ENCODE measurements around the gene NRIP1.

Gene NRIP1

DNA sequence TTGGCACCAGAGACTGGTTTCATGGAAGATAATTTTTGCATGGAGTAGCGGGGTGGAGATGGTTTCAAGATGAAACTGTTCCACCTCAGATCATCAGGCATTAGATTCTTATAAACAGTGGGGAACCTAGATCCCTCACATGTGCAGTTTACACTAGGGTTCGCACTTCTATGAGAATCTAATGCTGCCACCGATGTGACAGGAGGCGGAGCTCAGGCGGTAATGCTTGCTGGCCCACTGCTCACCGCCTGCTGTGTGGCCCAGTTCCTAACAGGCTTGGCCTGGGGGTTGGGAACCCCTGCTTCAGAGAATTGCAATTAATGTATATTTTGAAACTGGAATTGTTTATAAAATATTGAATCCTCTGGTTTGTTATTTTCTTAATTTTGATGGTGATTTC, 92.1 kb downstream of the NRIP1 start:
- H3K4me1 ChIP-seq (ENCODE audit: low read length) = no peaks in the 10 kb centered on the region
- TF ChIP-seq, protein P1, sequence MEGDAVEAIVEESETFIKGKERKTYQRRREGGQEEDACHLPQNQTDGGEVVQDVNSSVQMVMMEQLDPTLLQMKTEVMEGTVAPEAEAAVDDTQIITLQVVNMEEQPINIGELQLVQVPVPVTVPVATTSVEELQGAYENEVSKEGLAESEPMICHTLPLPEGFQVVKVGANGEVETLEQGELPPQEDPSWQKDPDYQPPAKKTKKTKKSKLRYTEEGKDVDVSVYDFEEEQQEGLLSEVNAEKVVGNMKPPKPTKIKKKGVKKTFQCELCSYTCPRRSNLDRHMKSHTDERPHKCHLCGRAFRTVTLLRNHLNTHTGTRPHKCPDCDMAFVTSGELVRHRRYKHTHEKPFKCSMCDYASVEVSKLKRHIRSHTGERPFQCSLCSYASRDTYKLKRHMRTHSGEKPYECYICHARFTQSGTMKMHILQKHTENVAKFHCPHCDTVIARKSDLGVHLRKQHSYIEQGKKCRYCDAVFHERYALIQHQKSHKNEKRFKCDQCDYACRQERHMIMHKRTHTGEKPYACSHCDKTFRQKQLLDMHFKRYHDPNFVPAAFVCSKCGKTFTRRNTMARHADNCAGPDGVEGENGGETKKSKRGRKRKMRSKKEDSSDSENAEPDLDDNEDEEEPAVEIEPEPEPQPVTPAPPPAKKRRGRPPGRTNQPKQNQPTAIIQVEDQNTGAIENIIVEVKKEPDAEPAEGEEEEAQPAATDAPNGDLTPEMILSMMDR (IDR thresholded peaks at IDR 0.05; ENCODE audit: low read depth, low read length) = no peak
- no peak for TF ChIP-seq EZH2phosphoT487 (IDR thresholded peaks at IDR 0.05; ENCODE audit: low read depth)
- no peak overlapping the region for H3K27ac ChIP-seq (ENCODE audit: low read length)
- H2AFZ ChIP-seq (ENCODE audit: low read depth, low read length) = no peak overlapping the region
- H3K27me3 ChIP-seq (ENCODE audit: low read depth, low read length) = no peaks in the 10 kb centered on the region
- no peaks in the 10 kb centered on the region for H4K20me1 ChIP-seq (ENCODE audit: insufficient read depth, low read length)
- peaks cover 5% of the 10 kb centered on the region for H3K36me3 ChIP-seq (replicated peaks; ENCODE audit: low read depth, low read length)
- H3K4me3 ChIP-seq (ENCODE audit: low read length) = no peak overlapping the region
- no peaks in the 10 kb centered on the region for H3K79me2 ChIP-seq (ENCODE audit: low read length)
- no peak overlapping the region for H3K9ac ChIP-seq (ENCODE audit: low read length)
- no peaks in the 10 kb centered on the region for H3K9me3 ChIP-seq (ENCODE audit: insufficient read depth, low read length)
- H3K4me2 ChIP-seq (ENCODE audit: low read length) = no peak overlapping the region

DNA sequence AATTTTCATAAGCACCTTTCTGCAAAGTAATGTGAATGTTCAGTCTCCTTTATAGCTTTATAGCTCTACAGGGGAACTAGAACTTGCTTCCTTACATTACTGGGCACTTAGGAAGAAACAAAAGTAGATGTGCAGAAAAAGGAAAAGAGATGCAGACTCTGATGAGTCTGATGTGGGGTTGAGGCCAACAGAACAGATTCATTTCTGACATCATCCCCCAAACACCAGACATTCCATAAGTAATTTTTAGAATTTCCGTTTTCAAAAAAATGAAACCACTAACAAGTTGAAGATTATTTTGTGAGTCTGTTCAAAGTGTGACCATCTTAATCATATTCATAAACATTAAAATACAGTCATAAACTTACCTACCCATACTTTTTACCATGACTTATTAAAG, 96.0 kb downstream of the NRIP1 start:
- H3K27me3 ChIP-seq (ENCODE audit: low read depth, low read length) = no peaks in the 10 kb centered on the region
- TF ChIP-seq EZH2phosphoT487 (IDR thresholded peaks at IDR 0.05; ENCODE audit: low read depth) = no peak
- TF ChIP-seq, protein P1 (IDR thresholded peaks at IDR 0.05; ENCODE audit: low read depth, low read length) = no peak
- no peak overlapping the region for H3K4me3 ChIP-seq (ENCODE audit: low read length)
- H3K4me2 ChIP-seq (ENCODE audit: low read length) = no peak overlapping the region
- no peak overlapping the region for H3K27ac ChIP-seq (ENCODE audit: low read length)
- no peak overlapping the region for H2AFZ ChIP-seq (ENCODE audit: low read depth, low read length)
- H3K9me3 ChIP-seq (ENCODE audit: insufficient read depth, low read length) = no peaks in the 10 kb centered on the region
- H4K20me1 ChIP-seq (ENCODE audit: insufficient read depth, low read length) = no peaks in the 10 kb centered on the region
- no peak overlapping the region for H3K9ac ChIP-seq (ENCODE audit: low read length)
- H3K4me1 ChIP-seq (ENCODE audit: low read length) = no peaks in the 10 kb centered on the region
- no peaks in the 10 kb centered on the region for H3K79me2 ChIP-seq (ENCODE audit: low read length)
- H3K36me3 ChIP-seq (replicated peaks; ENCODE audit: low read depth, low read length) = peaks cover 12% of the 10 kb centered on the region

DNA sequence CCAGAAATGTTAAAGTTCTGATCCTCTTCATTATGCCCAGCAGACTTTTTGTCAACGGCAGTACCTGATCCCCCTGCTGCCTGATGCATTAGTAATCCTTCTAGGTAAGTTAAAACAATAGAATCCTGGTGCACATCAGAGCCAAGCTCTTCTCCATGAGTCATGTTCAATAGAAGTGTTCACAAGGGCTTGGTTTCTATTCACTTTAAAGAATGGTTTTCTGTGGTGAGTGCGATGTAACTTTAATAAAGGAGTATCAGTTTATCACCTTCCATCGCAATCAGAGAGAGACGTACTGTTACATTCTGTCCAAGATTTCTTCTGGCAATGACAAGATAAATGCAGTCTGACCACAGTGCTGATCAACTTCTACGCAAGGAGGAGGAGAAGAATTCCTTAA, 96.8 kb downstream of the NRIP1 start:
- no peak overlapping the region for H3K9ac ChIP-seq (ENCODE audit: low read length)
- no peaks in the 10 kb centered on the region for H3K9me3 ChIP-seq (ENCODE audit: insufficient read depth, low read length)
- H3K4me3 ChIP-seq (ENCODE audit: low read length) = no peak overlapping the region
- TF ChIP-seq EZH2phosphoT487 (IDR thresholded peaks at IDR 0.05; ENCODE audit: low read depth) = no peak
- TF ChIP-seq, protein P1 (IDR thresholded peaks at IDR 0.05; ENCODE audit: low read depth, low read length) = no peak
- H2AFZ ChIP-seq (ENCODE audit: low read depth, low read length) = no peak overlapping the region
- H3K4me2 ChIP-seq (ENCODE audit: low read length) = no peak overlapping the region
- no peaks in the 10 kb centered on the region for H3K27me3 ChIP-seq (ENCODE audit: low read depth, low read length)
- no peak overlapping the region for H3K27ac ChIP-seq (ENCODE audit: low read length)
- no peaks in the 10 kb centered on the region for H3K4me1 ChIP-seq (ENCODE audit: low read length)
- H4K20me1 ChIP-seq (ENCODE audit: insufficient read depth, low read length) = no peaks in the 10 kb centered on the region
- no peaks in the 10 kb centered on the region for H3K79me2 ChIP-seq (ENCODE audit: low read length)
- H3K36me3 ChIP-seq (replicated peaks; ENCODE audit: low read depth, low read length) = peaks cover 12% of the 10 kb centered on the region

DNA sequence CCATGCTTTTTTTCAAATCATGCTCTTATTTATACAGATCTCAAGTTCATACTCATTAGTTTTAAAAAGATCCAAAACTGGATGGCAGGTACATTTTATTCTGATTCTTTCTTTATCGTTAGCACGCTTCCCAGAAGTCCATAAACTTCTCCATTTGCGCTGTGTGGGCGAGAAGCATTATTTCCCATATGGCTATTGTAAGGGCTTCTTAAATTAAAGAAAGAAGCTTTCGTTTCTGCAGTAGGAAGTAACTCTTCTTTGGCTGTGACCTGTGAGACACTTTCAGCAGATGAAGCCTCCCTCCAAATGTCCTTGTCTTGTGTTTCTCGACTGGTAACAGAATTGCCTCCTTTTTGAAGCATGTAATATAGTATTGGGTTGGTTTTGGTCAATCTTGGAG, 100.2 kb downstream of the NRIP1 start:
- H3K4me3 ChIP-seq (ENCODE audit: low read length) = no peak overlapping the region
- H3K4me2 ChIP-seq (ENCODE audit: low read length) = no peak overlapping the region
- no peak overlapping the region for H3K27ac ChIP-seq (ENCODE audit: low read length)
- peaks cover 12% of the 10 kb centered on the region for H3K36me3 ChIP-seq (replicated peaks; ENCODE audit: low read depth, low read length)
- no peaks in the 10 kb centered on the region for H4K20me1 ChIP-seq (ENCODE audit: insufficient read depth, low read length)
- no peak overlapping the region for H2AFZ ChIP-seq (ENCODE audit: low read depth, low read length)
- no peaks in the 10 kb centered on the region for H3K27me3 ChIP-seq (ENCODE audit: low read depth, low read length)
- no peaks in the 10 kb centered on the region for H3K79me2 ChIP-seq (ENCODE audit: low read length)
- no peak overlapping the region for H3K9ac ChIP-seq (ENCODE audit: low read length)
- H3K9me3 ChIP-seq (ENCODE audit: insufficient read depth, low read length) = no peaks in the 10 kb centered on the region
- H3K4me1 ChIP-seq (ENCODE audit: low read length) = no peaks in the 10 kb centered on the region
- TF ChIP-seq, protein P1 (IDR thresholded peaks at IDR 0.05; ENCODE audit: low read depth, low read length) = no peak
- TF ChIP-seq EZH2phosphoT487 (IDR thresholded peaks at IDR 0.05; ENCODE audit: low read depth) = no peak
